Stimulated activated CD8-positive, alpha-beta memory T cell treated with anti-CD3 and anti-CD28 coated beads, Interleukin-7, amount 100 ng/mL, for 1 hour (primary cell): ENCODE results near the gene MT1A.

ENCODE experiments used
- DNase-seq, 2 donors: peaks; one replicate each; pipeline ENCODE4 v3.0.0-alpha.2; 2020; ENCODE audit warnings: low read depth in 2 of 2

The MT1A gene

DNA sequence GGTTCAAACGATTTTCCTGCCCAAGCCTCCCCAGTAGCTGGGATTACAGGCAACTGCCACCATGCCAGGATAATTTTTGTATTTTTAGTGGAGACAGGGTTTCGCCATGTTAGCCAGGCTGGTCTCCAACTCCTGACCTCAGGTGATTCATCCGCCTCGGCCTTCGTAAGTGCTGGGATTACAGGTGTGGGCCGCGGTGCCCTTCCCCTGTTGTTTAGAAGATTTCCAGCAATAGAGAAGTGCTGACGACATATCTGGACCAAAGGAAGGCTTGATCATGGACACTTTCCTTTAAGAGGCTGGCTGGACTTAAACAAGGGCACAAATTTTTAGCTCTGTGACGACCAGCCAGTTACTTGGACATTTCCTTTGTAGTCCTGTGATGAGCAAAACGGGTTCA is 7.3 kb upstream of the MT1A start:
- no peak for DNase-seq

DNA sequence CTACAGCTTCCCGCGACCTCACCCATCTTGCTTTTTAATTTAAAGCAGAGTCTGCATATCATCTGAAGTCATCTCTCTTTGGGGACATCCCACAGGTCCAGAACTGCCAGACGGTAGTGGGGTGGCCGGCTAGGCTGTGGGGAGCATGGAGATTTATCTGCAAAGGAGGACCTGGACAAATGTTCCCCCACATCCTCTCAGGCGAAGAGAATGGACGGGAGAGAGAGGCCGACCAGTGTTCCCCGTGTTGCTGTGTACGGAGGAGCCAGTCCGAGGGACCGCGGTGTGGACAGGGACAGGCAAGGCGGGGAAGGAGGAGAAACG is 6.7 kb upstream of the MT1A start:
- DNase-seq: no peak

DNA sequence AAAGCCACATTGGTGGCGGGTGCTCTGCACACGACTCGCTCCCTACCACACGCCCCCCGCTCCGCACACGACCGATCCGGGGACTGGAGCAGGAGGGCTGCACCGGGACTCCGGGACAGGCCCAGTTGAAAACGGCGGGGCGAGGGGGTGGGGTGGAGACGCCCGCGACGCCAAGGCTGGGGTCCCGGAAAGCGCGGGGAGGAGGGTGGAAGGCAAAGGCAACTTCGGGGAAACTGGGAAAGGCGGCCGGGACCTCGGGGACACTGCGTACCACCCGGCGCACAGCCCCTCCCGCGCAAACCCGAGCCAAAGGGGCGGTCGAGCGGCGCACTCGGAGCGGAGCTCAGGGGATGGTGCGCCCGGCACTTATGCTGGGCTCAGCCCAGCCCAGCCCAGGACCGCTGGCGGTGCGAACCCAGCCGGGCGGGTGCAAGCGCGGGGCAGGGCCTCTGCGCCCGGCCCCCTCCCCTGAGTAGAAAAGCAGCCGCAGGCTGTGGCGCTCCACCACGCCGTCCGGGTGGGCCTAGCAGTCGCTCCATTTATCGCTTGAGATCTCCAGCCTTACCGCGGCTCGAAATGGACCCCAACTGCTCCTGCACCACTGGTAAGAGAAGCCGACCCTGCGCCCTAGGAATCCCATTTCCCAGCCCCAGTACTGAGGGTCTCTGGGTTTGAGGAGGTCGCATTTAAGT is 6.2 kb upstream of the MT1A start, which contains the start of gene MT1M:
Gene MT1M, plus strand, starts transcription at position 504 of the 692 bp plus-strand sequence. Its CDS starts 73 bp downstream, at position 577.
- no peak for DNase-seq

DNA sequence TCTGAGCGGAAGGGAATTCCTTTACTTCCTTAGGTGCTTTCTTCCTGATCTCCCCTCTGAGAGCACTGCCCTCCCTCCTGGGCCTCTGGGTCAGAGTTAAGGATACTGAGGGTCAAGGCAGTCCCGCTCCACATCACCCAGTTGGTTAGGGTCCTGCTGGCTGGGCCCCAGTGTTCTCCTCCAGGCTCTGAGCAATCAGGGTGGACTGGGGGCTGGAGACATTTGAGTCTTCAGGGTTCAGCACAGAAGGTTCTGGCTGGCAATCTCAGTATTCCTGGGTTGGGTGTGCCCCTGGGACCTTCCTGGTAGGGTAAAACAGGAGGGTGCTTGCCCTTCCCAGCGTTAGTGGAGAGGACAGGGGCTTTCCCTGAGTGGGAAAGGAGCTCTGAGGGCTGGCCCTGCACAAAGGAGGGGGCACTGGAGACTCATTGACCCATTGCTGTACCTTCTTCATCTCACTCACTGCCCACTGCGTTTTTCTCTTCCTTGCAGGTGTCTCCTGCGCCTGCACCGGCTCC is 5.6 kb upstream of the MT1A start:
- no peak for DNase-seq

DNA sequence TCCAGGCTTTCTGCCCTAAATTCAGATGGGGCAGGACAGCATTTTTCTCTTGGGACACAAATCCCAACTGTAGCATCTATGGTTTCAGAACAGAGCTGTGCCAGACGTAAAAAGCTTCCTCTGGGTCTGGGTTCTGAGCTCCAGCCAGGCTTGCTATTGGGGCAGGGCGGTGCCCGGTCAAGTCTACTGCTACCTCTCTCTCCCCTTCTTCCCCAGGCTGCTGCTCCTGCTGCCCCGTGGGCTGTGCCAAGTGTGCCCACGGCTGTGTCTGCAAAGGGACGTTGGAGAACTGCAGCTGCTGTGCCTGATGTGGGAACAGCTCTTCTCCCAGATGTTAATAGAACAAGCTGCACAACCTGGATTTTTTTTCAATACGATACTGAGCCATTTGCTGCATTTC is 4.9 kb upstream of the MT1A start:
- no peak for DNase-seq

DNA sequence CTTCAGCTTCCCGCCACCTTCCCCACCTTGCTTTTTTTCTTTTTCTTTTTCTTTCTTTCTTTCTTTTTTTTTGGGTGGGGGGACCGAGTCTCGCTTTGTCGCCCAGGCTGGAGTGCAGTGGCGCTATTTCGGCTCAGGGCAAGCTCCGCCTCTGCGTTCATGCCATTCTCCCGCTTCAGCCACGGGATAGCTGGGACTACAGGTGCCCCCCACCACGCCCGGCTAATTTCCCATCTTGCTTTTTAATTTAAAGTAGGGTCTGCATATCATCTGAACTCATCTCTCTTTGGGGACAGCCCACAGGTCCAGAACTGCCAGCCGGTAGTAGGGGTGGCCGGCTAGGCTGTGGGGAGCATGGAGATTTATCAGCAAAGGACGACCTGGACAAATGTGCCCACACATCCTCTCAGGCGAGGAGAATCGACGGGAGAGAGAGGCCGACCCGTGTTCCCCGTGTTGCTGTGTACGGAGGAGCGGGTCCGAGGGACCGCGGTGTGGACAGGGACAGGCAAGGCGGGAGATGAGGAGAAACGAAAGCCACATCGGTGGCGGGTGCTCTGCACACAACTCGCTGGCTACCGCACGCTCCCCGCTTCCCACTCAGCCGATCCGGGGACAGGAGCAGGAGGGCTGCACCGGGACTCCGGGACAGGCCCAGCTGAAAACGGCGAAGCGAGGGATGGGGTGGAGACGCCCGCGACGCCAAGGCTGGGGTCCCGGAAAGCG is 3.6 kb upstream of the MT1A start:
- DNase-seq: no peak

DNA sequence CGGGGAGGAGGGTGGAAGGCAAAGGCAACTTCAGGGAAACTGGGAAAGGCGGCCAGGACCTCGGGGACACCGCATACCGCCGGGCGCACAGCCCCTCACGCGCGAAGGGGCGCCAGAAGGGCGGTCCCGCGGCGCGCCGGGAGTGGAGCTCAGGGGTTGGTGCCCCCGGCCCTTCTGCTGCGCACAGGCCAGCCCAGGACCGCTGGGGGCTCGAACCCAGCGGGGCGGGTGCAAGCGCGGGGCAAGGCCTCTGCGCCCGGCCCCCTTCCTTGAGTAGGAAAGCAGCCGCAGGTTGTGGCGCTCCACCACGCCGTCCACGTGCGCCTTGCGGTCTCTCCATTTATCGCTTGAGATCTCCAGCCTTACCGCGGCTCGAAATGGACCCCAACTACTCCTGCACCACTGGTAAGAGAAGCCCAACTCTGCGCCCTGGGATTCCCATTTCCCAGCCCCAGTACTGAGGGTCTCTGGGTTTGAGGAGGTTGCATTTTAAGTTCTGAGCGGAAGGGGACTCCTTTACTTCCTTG is 3.0 kb upstream of the MT1A start:
- no peak for DNase-seq

DNA sequence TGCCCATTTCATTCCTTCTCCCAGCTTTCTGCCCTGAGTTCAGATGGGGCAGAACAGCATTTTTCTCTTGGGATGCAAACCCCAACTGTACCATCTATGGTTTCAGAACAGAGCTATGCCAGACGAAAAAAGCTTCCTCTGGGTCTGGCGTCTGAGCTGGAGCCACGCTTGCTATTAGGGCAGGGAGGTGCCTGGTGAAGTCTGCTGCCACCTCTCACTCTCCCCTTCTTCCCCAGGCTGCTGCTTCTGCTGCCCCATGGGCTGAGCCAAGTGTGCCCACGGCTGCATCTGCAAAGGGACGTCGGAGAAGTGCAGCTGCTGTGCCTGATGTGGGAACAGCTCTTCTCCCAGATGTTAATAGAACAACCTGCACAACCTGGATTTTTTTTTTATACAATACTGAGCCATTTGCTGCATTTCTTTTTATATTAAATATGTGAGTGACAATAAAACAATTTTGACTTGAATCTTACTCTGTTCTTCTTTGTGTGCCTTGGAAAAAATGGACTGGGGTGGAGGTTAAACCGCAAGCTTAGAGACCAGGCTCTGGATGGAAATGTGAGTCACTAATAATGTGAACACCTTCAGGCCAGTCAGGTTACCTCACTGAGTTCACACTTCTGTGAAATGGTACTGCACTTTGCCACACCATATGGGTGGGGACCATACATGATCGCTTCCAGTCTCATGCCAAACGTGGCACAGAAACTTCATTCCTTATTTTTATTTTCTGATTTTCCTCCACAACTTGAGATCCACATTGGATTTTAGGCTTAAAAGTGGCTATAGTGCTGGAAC is 1.7 kb upstream of the MT1A start:
- no peak for DNase-seq

DNA sequence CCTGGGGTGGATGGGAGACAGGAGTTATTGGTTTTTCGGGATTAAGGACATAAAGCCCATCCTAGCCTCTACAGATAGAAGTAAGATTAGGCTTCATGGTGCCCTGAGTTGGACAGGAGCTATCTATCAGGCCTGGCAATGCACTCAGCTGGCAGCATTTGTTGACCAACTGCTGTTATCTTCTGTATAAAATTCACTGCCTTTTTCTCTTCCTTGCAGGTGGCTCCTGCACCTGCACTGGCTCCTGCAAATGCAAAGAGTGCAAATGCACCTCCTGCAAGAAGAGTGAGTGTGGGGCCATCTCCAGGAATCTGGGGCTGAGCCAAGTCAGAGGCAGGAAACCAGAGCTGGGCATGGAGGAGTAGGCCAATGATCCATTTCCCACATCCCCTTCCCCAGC is 579 bp downstream of the MT1A start:
- no peak for DNase-seq

DNA sequence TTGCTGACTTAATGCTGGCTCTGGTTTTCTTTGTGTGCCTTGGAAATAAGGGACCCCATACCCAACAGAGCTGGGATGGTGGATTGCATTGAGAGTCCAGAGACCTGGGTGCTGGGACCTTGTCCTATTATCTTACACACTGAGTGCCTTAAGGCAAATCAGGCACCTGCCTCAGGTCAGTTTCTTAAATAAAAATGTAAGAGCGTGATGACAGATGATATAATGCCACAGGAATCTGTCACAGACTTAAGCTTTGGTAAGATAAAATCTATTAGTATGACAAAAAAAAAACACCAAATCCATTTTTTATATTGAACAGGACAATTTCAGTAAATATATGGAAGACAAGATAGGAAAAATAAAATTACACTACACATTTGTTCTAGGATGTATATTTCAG is 1.6 kb downstream of the MT1A start:
- DNase-seq: no peak

DNA sequence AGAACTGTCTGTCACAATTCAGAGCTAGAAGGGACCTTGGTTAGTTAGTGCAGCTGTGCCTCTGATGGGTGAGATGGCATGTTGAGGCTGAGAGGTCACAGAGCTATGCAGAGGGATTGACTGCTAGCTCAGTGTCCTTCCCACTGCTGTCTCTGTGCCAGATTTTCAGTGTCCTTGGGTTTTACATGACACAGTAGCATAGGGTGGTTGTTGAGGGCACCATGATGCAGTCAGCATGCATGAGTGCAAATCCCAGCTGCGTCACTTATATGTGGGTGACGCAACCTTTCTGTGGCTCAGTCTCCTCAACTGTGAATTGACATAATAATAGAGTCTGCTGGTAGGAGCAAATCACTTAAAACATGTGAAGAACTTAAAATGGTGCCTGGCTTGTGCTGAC is 2.7 kb downstream of the MT1A start:
- no peak for DNase-seq

DNA sequence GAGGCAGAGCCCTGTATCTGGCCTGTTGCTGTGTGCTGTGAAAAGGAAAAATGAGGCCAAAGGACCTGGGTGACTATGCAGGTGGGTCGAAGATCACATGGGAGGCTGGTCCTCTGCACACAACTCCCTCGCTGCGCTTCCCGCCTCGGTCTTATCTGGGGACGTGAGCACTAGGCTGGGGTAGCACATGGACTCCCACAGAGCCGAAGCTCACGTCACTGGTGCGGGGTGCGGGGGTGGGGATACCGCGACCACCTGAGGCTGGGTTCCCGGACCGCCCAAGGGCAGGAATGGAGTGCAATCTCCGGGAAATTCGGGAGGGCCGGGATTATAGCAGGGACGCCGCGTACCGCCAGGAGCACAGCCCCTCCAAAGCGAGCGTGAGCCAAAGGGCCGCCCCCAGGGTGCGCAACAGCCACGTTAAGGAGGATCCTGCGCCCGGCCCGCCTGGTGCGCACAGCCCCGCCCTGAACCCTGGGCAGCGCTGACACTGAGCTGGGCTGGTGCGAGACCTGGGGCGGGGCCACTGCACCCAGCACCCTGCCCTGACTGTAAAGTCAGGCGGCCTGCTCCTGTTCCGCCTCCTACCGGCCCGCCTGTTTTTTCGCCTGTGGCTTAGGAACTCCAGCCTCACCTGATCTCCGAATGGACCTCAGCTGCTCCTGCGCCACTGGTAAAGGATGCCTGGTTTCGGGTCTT is 4.8 kb downstream of the MT1A start:
- peak; percentile 33 to 39 for DNase-seq

DNA sequence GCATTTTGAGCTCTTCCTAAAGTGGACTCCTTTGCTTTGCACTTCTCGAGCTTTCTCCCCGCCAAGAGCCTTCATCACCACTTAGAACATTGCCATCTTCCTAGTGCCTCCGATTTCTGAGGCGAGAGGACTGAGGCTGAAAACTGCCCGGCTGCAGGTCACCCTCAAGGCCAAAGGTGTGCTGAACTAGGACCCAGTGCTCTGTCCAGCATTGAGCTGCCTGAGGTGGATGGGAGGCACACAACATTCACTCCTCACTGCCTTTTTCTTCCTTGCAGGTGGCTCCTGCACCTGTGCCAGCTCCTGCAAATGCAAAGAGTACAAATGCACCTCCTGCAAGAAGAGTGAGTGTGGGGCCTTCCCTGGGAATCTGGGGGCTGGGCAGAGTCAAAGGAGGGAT is 5.4 kb downstream of the MT1A start:
- no peak for DNase-seq

DNA sequence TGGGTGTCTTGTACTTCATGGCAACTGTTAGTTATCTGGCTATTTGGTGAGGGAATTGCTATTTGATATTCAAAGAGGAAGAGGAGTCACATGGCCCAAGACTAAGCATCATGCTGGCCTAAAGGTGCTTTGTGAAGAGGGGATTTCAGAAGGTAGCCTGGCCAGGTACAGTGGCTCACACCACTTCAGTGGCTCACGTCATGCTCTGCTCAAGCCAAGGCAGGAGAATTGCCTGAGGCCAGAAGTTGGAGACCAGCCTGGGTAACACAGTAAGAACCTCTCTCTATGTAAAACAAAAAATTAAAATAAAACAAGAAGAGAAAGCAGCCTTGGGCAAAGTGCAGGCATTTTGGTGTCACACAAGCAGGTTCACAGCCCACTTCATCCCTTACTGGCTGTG is 6.8 kb downstream of the MT1A start:
- DNase-seq: no peak

DNA sequence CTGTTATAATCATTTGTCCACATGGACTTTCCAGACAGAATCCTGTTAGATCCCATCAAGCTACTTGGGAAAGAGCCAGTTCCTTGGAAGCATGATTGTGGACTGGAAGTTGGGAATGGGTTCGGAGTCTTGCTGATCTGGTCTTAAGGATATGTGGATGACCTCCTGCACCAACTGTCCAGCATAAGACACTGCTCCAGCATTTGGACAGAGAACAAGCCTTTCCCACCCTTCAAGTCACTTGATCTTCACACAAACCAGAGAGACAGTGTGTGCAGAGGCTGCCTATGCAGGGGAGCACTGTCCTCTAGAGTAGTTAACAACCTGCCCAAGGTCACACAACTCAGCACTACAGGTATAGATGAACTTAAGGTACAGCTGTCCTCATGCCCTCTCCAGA is 7.4 kb downstream of the MT1A start:
- DNase-seq: no peak

DNA sequence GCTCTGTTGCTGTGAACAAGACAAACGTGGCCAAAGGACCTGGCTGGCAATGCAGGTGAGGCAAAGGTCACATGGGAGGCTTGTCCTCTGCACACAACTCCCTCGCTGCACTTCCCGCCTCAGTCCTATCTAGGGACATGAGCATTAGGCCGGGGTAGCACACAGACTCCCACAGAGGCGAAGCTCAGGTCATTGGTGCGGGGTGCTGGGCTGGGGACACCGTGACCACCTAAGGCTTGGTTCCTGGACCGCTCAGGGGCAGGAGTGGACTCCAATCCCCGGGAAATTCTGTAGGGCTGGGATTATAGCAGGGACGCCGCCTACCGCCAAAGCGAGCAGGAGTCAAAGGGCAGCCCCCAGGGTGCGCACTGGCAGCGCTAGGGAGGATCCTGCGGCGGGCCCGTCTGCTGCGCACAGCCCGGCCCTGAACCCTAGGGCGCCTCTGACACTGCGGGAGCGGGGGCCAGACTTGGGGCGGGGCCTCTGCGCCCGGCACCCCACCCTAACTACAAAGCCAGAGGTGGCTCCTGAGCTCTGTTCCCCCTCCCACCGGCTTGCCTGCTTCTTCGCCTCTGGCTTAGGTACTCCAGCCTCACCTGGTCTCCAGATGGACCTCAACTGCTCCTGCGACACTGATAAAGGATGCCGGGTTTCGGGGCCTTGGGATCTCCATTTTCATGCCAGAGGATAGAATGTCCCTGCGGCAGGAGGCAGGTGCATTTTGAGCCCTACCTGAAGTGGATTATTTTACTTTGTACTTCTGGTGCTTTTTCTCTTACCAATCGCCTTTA is 9.4 kb downstream of the MT1A start:
- no peak for DNase-seq

DNA sequence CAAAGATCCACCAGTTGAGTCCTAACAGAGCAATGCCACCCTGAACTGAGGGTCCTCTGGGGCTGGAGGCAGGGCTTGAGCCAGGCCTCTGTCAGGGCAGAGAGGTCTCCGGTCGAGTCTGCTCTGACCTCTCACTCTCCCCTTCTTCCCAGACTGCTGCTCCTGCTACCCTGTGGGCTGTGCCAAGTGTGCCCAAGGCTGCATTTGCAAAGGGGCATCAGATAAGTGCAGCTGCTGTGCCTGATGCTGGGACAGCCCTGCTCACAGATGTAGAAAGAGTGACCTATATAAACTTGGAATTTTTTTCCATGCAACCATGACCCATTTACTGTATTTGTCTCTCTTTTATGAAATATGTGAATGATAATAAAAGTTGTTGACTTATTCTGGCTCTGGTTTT is 10.8 kb downstream of the MT1A start:
- DNase-seq: no peak

DNA sequence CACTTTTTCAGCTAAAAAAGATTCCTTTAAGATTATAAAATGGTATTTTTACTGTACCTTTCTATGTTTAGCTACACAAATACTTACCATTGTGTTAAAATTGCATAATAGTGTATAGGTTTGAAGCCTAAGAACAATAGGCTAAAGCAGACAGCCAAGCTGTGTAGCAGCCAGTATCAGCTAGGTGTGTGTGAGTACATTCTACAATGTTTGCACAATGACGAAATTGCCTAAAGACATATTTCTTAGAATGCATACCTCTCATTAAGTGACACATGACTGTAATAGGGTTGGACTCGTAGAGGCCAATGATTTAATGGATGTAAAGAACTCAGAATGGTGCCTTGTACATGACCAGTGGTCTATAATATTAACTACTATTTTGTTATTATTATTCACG is 11.4 kb downstream of the MT1A start:
- DNase-seq: no peak

DNA sequence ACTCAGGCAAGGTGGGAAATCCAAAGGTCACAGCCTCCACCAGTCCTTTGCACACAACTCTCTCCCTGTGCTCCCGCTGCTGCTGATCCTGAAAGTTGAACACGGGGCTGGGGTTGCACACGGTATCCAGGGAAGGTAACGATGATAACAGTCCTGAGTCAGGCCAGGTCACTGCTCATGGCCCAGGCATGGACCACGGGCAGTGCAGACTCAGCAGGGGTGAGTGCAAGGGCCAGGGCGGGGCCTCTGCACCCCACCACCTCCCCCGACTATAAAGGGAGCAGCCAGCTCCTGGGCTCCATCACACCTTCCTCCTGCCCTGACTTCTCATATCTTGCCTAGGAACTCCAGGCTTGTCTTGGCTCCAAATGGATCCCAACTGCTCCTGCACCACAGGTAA is 13.1 kb downstream of the MT1A start, which contains the start of gene MT1B:
Gene MT1B, plus strand, starts transcription at position 301 of the 400 bp plus-strand sequence. Its CDS starts 68 bp downstream, at position 369.
- no peak for DNase-seq

DNA sequence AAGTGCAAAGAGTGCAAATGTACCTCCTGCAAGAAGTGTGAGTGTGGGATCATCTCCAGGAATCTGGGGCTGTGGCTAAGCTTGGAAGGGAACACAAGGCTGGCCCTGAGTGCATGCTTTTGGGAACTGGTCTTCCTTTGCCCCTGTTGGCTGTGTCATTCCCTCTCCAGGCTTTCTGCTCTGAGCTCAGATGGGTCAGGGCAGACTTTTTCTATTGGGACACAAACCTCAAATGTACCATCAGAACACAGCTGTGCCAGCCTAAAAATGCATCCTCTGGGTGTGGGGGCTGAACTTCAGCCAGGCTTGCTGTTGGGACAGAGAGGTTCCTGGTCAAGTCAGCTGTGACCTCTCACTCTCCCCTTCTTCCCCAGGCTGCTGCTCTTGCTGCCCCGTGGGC is 14.1 kb downstream of the MT1A start:
- no peak for DNase-seq

DNA sequence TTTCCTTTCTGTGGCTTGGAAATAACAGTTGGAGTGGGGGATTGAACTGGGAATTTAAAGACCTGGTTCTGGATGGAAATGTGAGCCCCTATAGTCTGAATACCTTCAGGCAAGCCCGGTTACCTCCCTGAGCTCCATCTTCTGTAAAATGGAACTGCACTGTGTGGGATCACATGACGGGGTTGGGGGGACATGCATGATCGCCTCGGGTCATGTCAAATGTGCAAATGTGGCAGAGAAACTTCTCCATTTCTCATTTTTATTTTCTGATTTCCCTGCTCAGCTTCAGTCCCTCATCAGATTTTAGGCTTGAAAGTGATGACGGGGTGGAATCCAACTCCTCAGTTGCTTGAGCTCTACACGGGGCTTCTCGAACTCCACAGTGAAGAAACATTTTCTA is 14.8 kb downstream of the MT1A start:
- DNase-seq: no peak
